GM10248 (cell line): ENCODE measurements around the gene XKR8.

Experiments
- CTCF ChIA-PET: fragments of 300-600 bp; sonication (Branson Sonifier 250); formaldehyde crosslinking; extraction: SDS; loops from one replicate; lab custom pipeline; 2021; ENCODE audit warnings: antibody characterized with exemption; lab: Yijun Ruan, JAX
- POLR2A ChIA-PET: fragments of 350-650 bp; sonication (Branson Sonifier 250); formaldehyde crosslinking; extraction: SDS; loops from one replicate; lab custom pipeline; 2020; ENCODE audit warnings: antibody characterized with exemption; lab: Yijun Ruan, JAX
- DNase-seq: peaks from one replicate; pipeline ENCODE4 v3.0.0; 2012; ENCODE audit errors: extremely low spot score
- CTCF ChIP-seq: IDR thresholded peaks from 2 replicates; pipeline ENCODE4 v1.5.1; 2012; ENCODE audit warnings: mild to moderate bottlenecking, low read depth; ENCODE audit errors: extremely low read depth, missing control alignments, control extremely low read depth

Gene XKR8

DNA sequence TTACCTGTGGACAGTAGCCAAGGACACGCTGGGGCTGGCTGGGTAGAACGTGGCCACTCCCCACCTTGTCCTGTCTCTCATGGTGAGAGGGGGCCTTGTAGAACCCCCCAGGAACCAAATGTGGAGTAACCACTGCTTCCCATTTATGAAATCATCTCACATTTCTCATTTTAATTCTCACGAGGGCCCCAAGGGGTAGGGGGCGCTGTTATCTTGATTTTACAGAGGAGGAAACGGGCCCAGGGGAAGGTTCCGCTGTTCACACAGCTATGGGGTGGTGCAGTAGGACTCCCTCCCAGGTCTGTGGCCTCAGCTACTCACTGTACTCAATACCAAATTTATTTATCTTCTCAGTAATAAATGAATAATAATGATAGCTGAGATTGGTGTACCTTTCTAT lies 19.5 kb upstream of the XKR8 start:
- peak; percentile 70 for DNase-seq
- TF ChIP-seq CTCF = peak; percentile 43
- ChIA-PET CTCF (interaction anchor here (0.7 to 3.3 kb wide), 16 partner anchors 10 to 265 kb away, joined by 3 to 17 read pairs (median 4); partner anchors contain the start of gene XKR8), POLR2A (no interaction called here)

DNA sequence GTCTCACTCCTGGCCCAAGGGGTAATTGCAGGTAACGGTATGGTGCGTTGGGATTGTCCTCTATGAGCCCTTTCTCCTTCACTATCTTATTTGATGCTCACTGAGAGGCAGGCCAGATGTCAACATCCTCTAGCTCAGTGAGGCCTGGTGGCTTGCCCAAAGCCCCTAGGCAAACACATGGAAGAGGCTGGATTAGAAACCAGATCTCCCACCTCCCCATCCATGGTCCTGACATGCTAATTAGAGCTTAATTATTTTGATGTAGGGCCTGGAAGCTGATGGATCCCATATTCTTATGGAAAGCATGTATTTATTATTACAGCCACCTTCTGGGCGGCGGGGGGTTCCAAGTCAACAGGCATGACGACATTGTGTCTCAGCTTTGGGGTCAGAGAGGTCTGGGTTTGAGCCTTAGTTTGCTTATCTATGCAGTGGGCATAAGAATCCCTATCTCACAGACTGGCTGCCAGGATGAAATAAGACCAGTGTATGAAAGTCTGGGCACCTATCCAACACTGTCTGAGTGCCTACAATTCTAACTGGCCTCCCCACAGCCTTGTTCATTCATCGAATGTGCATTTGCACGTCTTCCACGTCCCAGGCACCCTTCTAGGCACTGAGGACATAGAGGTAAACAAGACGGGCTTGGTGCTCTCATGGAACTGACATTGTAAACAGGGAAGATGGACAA lies 18.8 kb upstream of the XKR8 start:
- ChIA-PET POLR2A (no interaction called here), CTCF (interaction anchor here (0.7 to 3.3 kb wide), 15 partner anchors 10 to 264 kb away, joined by 3 to 17 read pairs (median 3); no protein-coding TSS in a partner anchor)
- DNase-seq = no peak
- TF ChIP-seq CTCF = no peak

- no peak for TF ChIP-seq CTCF
- CTCF ChIA-PET = interaction anchor here (1.1 to 3.3 kb wide), 6 partner anchors 9 to 245 kb away, joined by 3 to 16 read pairs (median 3); no protein-coding TSS in a partner anchor
- no peak for DNase-seq
- POLR2A ChIA-PET = no interaction called here
Observed at GRCh38 chr1:27941671-27942540, 17.9 kb upstream of the XKR8 start.

DNA sequence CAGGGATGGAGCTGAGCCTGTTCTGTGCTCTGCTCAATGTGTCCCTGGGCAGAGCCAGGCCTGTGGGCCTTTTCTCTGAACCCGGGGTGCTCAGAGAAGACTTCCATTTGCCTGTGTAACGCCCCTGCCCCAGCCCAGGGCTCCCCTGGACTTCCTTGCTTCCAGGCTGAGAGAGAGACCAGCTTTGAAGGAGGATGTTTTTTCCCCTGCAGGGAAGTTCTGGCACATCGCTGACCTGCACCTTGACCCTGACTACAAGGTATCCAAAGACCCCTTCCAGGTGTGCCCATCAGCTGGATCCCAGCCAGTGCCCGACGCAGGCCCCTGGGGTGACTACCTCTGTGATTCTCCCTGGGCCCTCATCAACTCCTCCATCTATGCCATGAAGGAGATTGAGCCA lies 14.8 kb upstream of the XKR8 start:
- ChIA-PET CTCF (interaction anchor here (0.9 to 3.0 kb wide), 3 partner anchors 10 to 29 kb away, joined by 3 to 7 read pairs (median 3); partner anchors contain the start of gene SMPDL3B), POLR2A (no interaction called here)
- no peak for DNase-seq
- TF ChIP-seq CTCF = no peak

DNA sequence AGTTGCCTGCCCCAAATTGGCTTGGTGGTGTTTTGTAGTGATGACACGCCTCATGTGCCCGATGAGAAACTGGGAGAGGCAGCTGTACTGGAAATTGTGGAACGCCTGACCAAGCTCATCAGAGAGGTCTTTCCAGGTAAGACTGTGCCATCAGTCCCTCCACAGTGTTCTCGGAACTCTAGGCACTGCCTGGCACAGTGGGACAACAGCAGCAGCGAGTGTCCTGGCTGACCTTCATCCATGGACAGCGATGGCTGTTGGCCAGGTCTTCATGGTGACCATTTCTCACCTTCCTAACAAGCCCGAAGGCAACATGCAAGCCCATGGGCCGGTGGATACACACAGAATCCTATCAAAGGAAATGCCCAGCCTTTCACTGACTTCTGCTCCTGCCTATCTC lies 10.7 kb upstream of the XKR8 start:
- ChIA-PET CTCF (interaction anchor here (0.9 to 1.4 kb wide), 2 partner anchors 10 to 32 kb away, joined by 3 read pairs; no protein-coding TSS in a partner anchor), POLR2A (no interaction called here)
- no peak for TF ChIP-seq CTCF
- DNase-seq = no peak

DNA sequence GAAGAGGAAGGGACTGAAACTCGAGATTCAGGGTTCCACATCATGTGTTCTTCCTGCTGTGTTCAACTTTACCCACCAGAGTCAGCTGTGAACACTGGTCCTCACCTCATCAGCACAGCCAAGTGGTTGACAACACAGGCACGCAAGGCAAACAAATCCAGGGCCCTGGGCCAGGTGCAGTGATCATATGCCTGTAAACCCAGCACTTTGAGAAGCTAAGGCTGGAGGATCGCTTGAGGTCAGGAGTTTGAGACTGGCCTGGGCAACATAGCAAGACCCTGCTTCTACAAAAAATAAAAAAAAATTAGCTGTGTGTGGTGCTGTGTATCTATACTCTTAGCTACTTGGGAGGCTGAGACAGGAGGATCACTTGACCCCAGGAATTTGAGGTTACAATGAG lies 8.4 kb upstream of the XKR8 start:
- ChIA-PET CTCF (interaction anchor here (0.8 to 2.4 kb wide), 7 partner anchors 11 to 94 kb away, joined by 3 to 17 read pairs (median 3); no protein-coding TSS in a partner anchor), POLR2A (no interaction called here)
- TF ChIP-seq CTCF = no peak
- no peak for DNase-seq
